Natural killer cell (primary cell): ENCODE measurements around the gene RASSF3. TPM values are rescaled to one million over a fixed set of nuclear protein-coding genes. Genes with fewer than 3 reads are reported as not detected.

Experiments used
- ATAC-seq, 3 donors: fragments of 150-1000 bp in 2 of 3; fragments of 200-7000 bp in 1 of 3; cut with Tn5 transposase; 1 replicate in 1 of 3; 2 replicates in 2 of 3; pipeline ENCODE4 v1.10.0; 2021; ENCODE audit warnings: mild to moderate bottlenecking in 2 of 3, moderate library complexity in 2 of 3
- DNase-seq, 2 donors: peaks; one replicate each; pipeline versions ENCODE4 v3.0.0 to v3.0.0-alpha.2; 2013 to 2021; ENCODE audit warnings: mixed read lengths in 1 of 2
- H3K27ac ChIP-seq: one replicate; pipeline ENCODE4 v1.5.1; 2013; ENCODE audit warnings: mild to moderate bottlenecking, low read length
- H3K27me3 ChIP-seq: one replicate; pipeline ENCODE4 v1.6.1; 2013; ENCODE audit warnings: low read length; ENCODE audit not compliant: control insufficient read depth, insufficient read depth
- H3K36me3 ChIP-seq: one replicate; pipeline ENCODE4 v1.6.1; 2013; ENCODE audit warnings: low read length; ENCODE audit not compliant: control insufficient read depth, insufficient read depth
- H3K4me1 ChIP-seq: one replicate; pipeline ENCODE4 v1.6.1; 2013; ENCODE audit warnings: low read length; ENCODE audit not compliant: control insufficient read depth, insufficient read depth
- H3K4me3 ChIP-seq: one replicate; pipeline ENCODE4 v1.5.1; 2013; ENCODE audit warnings: low read length
- H3K9me3 ChIP-seq: one replicate; pipeline ENCODE4 v1.6.1; 2013; ENCODE audit warnings: low read length; ENCODE audit not compliant: control insufficient read depth, insufficient read depth
- H3K27ac Mint-ChIP-seq, 2 donors: one replicate each; pipeline ENCODE4 v1.8.0; 2022; ENCODE audit warnings: mild to moderate bottlenecking in 2 of 2, mixed read lengths in 2 of 2, moderate library complexity in 1 of 2
- H3K27me3 Mint-ChIP-seq, 2 donors: one replicate each; pipeline ENCODE4 v1.8.0; 2022; ENCODE audit warnings: low read depth in 2 of 2, mixed read lengths in 2 of 2
- H3K36me3 Mint-ChIP-seq: one replicate; pipeline ENCODE4 v1.8.0; 2022; ENCODE audit warnings: mixed read lengths
- H3K4me1 Mint-ChIP-seq, 2 donors: one replicate each; pipeline ENCODE4 v1.8.0; 2022; ENCODE audit warnings: mixed read lengths in 2 of 2
- H3K4me3 Mint-ChIP-seq: one replicate; pipeline ENCODE4 v1.8.0; 2022; ENCODE audit warnings: mild to moderate bottlenecking, moderate library complexity, mixed read lengths
- H3K9me3 Mint-ChIP-seq, 2 donors: one replicate each; pipeline ENCODE4 v1.8.0; 2022; ENCODE audit warnings: mixed read lengths in 2 of 2
- WGBS: methylation state at CpG from one replicate; pipeline ENCODE4 v1.1.7; 2013; ENCODE audit warnings: missing lambda C conversion rate; ENCODE audit not compliant: insufficient coverage; 5-methylcytosine and 5-hydroxymethylcytosine counted together
- intact Hi-C: fragments of 100-400 bp; cut with micrococcal nuclease; formaldehyde crosslinking; loops from one replicate; pipeline ENCODE4 v1.14.2; 2022
- total RNA-seq, 4 donors: library from RNA; stranded (reverse); fragments of 120-200 nt in 1 of 4; gene quantifications; one replicate each; pipeline versions ENCODE4 v1.2.3 to v1.2.4, GENCODE V29; 2013 to 2022
- TF ChIP-seq, protein P1 (sequence below): fragments of 200-600 bp; IDR thresholded peaks from one replicate; pipeline ENCODE4 v1.8.0; 2022; ENCODE audit warnings: antibody characterized with exemption

RASSF3 gene
- total RNA-seq, 3 donors from 2014 or later (not counting 1 experiment from before 2014, with no cell fraction given) = 63.4 to 105 (median 80.5) TPM

DNA sequence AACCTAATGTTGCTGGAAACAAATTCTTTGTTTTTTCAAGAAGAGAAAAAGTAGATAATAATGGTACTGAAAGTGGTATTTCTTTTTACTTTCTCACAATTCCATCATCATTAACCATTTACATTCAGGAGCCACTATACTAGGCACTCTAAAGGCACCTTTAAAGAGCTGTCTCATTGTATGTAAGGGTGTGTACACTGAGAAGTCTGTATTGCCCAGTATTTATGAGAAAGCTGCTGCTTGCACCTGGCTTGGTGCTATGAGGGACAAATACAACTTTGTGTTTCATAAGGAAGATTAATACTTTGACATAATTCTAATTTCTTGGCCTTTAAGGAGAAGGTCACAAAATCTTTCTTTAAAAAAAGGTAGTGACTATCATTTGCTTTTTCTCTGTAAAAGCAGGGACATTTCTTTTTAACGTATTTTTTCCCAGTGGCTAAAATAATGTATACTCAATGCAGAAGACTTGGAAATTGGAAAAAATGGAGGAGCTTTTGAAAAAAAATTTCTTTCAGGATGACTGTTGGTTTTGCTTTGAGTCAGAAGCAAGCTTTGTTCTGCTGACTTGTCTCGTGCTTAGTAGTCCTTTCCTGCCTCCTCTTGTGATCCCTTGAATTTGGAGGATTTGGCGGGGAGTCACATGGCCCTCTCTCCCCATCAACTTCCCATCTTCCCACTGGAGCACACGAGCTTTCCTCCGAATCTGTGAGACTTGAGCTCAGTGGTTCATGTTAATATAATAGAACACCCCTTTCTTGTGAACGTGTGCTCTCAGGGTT, 50.1 kb downstream of the RASSF3 start:
- DNase-seq = no peak
- H3K27ac ChIP-seq = no peak overlapping the region
- H3K36me3 ChIP-seq = no peaks in the 10 kb centered on the region
- H3K4me3 ChIP-seq = no peak overlapping the region
- TF ChIP-seq, protein P1, sequence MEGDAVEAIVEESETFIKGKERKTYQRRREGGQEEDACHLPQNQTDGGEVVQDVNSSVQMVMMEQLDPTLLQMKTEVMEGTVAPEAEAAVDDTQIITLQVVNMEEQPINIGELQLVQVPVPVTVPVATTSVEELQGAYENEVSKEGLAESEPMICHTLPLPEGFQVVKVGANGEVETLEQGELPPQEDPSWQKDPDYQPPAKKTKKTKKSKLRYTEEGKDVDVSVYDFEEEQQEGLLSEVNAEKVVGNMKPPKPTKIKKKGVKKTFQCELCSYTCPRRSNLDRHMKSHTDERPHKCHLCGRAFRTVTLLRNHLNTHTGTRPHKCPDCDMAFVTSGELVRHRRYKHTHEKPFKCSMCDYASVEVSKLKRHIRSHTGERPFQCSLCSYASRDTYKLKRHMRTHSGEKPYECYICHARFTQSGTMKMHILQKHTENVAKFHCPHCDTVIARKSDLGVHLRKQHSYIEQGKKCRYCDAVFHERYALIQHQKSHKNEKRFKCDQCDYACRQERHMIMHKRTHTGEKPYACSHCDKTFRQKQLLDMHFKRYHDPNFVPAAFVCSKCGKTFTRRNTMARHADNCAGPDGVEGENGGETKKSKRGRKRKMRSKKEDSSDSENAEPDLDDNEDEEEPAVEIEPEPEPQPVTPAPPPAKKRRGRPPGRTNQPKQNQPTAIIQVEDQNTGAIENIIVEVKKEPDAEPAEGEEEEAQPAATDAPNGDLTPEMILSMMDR = no peak
- H3K27ac Mint-ChIP-seq = peak overlapping the region; percentile 90 to 98
- WGBS = 76% methylated on average over 5 of the region's 6 CpGs
- H3K9me3 ChIP-seq = no peaks in the 10 kb centered on the region
- ATAC-seq = no peak
- H3K4me1 Mint-ChIP-seq = peaks cover 60 to 74% of the 10 kb centered on the region in 2 donors
- intact Hi-C loops = no loop called here
- no peaks in the 10 kb centered on the region for H3K36me3 Mint-ChIP-seq
- H3K9me3 Mint-ChIP-seq = no peaks in the 10 kb centered on the region
- H3K27me3 ChIP-seq = no peaks in the 10 kb centered on the region
- H3K27me3 Mint-ChIP-seq = no peaks in the 10 kb centered on the region
- H3K4me1 ChIP-seq = peaks cover 62% of the 10 kb centered on the region
- H3K4me3 Mint-ChIP-seq = no peak overlapping the region

DNA sequence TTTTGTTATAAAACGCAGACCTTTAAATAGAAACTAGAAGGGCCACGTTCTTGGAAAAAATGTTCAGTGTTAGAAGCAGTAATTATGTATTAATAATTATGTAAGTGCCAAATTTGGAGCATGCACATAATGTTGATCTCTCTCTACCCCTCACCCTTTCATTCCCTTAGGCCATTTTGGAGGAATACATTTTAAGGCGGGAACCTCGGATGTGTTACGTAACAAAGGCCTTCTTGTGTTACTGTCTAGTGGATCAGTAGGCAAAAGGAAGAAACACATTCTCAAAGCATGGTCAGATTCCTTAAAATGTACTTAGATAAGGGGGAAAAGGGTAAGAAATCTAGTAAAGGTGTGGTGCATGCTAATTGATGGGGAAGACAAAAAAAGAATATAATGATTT, 52.7 kb downstream of the RASSF3 start:
- Mint-ChIP-seq H3K9me3 (no peaks in the 10 kb centered on the region), H3K36me3 (no peaks in the 10 kb centered on the region), H3K27me3 (no peaks in the 10 kb centered on the region), H3K27ac (peak overlapping the region; percentile 70 to 91), H3K4me1 (peaks cover 66 to 78% of the 10 kb centered on the region in 2 donors), H3K4me3 (no peak overlapping the region)
- H3K4me3 ChIP-seq = no peak overlapping the region
- H3K9me3 ChIP-seq = no peaks in the 10 kb centered on the region
- no peaks in the 10 kb centered on the region for H3K36me3 ChIP-seq
- 92% methylated on average over 3 of the region's 5 CpGs for WGBS
- no peaks in the 10 kb centered on the region for H3K27me3 ChIP-seq
- no peak for DNase-seq
- intact Hi-C loops = no loop called here
- H3K27ac ChIP-seq = no peak overlapping the region
- ATAC-seq = no peak
- TF ChIP-seq, protein P1 = no peak
- peaks cover 67% of the 10 kb centered on the region for H3K4me1 ChIP-seq

DNA sequence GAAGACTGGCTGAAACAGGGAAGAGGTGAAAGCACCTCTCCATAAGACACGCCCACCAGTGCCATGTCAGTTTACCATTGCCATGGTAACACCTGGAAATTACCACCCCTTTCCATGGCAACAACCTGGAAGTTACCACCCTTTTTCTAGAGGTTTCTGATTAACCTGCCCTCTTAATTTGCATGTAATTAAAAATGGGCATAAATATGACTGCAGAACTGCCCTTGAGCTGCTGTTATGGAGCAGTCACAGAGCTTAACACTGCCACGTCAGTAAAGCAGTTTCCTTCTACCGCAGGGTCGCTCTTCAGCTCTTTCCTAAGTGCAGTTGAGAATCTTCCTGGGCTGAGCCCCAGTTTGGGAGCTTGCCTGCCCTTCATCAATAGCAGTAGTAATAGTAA, 55.2 kb downstream of the RASSF3 start:
- ATAC-seq (peak in 2 of 3 donors; percentile 7 to 11), DNase-seq (peak in 1 of 2 donors; percentile 86)
- no peaks in the 10 kb centered on the region for H3K27me3 ChIP-seq
- Mint-ChIP-seq H3K4me3 (peak overlapping the region; percentile 70), H3K27ac (peak overlapping the region; percentile 91 to 93), H3K4me1 (peaks cover 71 to 78% of the 10 kb centered on the region in 2 donors), H3K36me3 (no peaks in the 10 kb centered on the region), H3K9me3 (peaks cover 0 to 2% of the 10 kb centered on the region in 2 donors), H3K27me3 (no peaks in the 10 kb centered on the region)
- TF ChIP-seq, protein P1 = no peak
- intact Hi-C loops = loop anchor here (5.0 kb wide), 1 partner anchor 92 kb away; the partner anchor contains the start of gene GNS
- H3K4me3 ChIP-seq = no peak overlapping the region
- H3K36me3 ChIP-seq = no peaks in the 10 kb centered on the region
- H3K9me3 ChIP-seq = no peaks in the 10 kb centered on the region
- peaks cover 69% of the 10 kb centered on the region for H3K4me1 ChIP-seq
- H3K27ac ChIP-seq = peak overlapping the region; percentile 97
- WGBS = 37% methylated on average over 4 of the region's 4 CpGs
